ENCODE data around the gene LDLRAD1.

GRCh38 chr1:53982763-53983104, 35.3 kb downstream of the LDLRAD1 start:
- no peak for TF ChIP-seq POLR2AphosphoS5 (IDR thresholded peaks at IDR 0.05; ENCODE audit: low read depth, low read length)
- no peak for TF ChIP-seq SIN3A (IDR thresholded peaks at IDR 0.05; ENCODE audit: borderline replicate concordance, insufficient read depth, low read length)
- TF ChIP-seq, protein P1, sequence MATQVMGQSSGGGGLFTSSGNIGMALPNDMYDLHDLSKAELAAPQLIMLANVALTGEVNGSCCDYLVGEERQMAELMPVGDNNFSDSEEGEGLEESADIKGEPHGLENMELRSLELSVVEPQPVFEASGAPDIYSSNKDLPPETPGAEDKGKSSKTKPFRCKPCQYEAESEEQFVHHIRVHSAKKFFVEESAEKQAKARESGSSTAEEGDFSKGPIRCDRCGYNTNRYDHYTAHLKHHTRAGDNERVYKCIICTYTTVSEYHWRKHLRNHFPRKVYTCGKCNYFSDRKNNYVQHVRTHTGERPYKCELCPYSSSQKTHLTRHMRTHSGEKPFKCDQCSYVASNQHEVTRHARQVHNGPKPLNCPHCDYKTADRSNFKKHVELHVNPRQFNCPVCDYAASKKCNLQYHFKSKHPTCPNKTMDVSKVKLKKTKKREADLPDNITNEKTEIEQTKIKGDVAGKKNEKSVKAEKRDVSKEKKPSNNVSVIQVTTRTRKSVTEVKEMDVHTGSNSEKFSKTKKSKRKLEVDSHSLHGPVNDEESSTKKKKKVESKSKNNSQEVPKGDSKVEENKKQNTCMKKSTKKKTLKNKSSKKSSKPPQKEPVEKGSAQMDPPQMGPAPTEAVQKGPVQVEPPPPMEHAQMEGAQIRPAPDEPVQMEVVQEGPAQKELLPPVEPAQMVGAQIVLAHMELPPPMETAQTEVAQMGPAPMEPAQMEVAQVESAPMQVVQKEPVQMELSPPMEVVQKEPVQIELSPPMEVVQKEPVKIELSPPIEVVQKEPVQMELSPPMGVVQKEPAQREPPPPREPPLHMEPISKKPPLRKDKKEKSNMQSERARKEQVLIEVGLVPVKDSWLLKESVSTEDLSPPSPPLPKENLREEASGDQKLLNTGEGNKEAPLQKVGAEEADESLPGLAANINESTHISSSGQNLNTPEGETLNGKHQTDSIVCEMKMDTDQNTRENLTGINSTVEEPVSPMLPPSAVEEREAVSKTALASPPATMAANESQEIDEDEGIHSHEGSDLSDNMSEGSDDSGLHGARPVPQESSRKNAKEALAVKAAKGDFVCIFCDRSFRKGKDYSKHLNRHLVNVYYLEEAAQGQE (IDR thresholded peaks at IDR 0.05; ENCODE audit: insufficient read depth in 1 of 2, low read depth in 2 of 2, low read length in 2 of 2): no peak
- TF ChIP-seq TAF1 (IDR thresholded peaks at IDR 0.05; ENCODE audit: borderline replicate concordance, insufficient read depth, low read length): no peak
